GM06990 (cell line): Measurements from ENCODE around the gene BTLA.

Experiments
- DNase-seq: peaks from one replicate; pipeline ENCODE4 v3.0.0-alpha.2; 2011; ENCODE audit not compliant: insufficient read length; ENCODE audit errors: extremely low read depth
- H3K27me3 ChIP-seq: replicated peaks from 2 replicates; pipeline ENCODE4 v1.6.0; 2011; ENCODE audit warnings: low read length; ENCODE audit not compliant: control insufficient read depth, insufficient read depth
- H3K36me3 ChIP-seq: 2 replicates; pipeline ENCODE4 v1.5.1; 2011; ENCODE audit warnings: low read length; ENCODE audit not compliant: control insufficient read depth, insufficient read depth
- H3K4me3 ChIP-seq: replicated peaks from 2 replicates; pipeline ENCODE4 v1.5.1; 2011; ENCODE audit warnings: low read depth, mild to moderate bottlenecking, control low read depth, low read length
- TF ChIP-seq, protein P1 (sequence below): IDR thresholded peaks from 2 replicates; pipeline ENCODE4 v1.5.1; 2011; ENCODE audit warnings: low read length, control low read depth, mild to moderate bottlenecking, inconsistent platforms; ENCODE audit not compliant: insufficient read depth, poor library complexity, severe bottlenecking

The BTLA gene

GRCh38 chr3:112472691-112473090 lies 26.6 kb downstream of the BTLA start:
- Histone ChIP-seq H3K27me3 (no peaks in the 10 kb centered on the region), H3K4me3 (no peak overlapping the region), H3K36me3 (peaks cover 15% of the 10 kb centered on the region)
- no peak for DNase-seq
- TF ChIP-seq, protein P1, sequence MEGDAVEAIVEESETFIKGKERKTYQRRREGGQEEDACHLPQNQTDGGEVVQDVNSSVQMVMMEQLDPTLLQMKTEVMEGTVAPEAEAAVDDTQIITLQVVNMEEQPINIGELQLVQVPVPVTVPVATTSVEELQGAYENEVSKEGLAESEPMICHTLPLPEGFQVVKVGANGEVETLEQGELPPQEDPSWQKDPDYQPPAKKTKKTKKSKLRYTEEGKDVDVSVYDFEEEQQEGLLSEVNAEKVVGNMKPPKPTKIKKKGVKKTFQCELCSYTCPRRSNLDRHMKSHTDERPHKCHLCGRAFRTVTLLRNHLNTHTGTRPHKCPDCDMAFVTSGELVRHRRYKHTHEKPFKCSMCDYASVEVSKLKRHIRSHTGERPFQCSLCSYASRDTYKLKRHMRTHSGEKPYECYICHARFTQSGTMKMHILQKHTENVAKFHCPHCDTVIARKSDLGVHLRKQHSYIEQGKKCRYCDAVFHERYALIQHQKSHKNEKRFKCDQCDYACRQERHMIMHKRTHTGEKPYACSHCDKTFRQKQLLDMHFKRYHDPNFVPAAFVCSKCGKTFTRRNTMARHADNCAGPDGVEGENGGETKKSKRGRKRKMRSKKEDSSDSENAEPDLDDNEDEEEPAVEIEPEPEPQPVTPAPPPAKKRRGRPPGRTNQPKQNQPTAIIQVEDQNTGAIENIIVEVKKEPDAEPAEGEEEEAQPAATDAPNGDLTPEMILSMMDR: no peak

DNA sequence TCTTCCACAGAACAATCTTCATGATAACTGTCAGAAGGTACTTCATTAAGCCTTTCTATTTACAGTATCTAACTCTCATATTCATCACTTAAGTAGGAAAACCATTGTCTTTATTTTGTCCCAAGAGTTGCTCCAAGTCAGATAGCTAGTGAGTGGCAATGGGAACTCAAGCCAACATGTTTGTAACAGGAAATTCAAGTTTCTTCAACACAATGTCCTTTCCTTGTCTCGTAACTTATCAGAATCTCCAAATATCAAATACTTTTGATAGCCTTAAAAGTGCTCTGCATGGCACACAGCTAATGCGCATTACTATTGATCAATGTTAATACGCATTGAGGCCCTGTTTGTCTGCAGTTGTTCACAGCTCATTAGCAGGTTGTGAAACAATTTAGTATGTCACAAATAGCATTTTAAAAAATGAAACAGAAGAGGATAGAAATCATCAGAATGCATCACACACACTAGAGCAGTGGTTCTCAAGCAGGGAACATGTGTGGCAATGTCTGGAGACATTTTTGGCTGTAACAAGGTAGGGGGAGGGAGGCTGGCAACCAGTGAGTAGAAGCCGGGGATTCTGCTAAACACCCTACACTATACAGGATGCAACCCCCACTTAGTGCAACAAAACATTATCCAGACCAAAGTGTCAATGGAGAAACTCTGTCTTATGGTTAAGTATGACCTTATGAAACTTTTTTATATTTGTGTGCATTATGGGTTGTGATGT lies 27.5 kb downstream of the BTLA start:
- no peak for DNase-seq
- H3K4me3 ChIP-seq: no peak overlapping the region

GRCh38 chr3:112470788-112471187 lies 28.5 kb downstream of the BTLA start:
- H3K36me3 ChIP-seq: peaks cover 23% of the 10 kb centered on the region
- TF ChIP-seq, protein P1: no peak
- H3K4me3 ChIP-seq: no peak overlapping the region
- no peaks in the 10 kb centered on the region for H3K27me3 ChIP-seq
- DNase-seq: no peak

More for the DNA sequence above, 27.5 kb downstream of the BTLA start:
- Histone ChIP-seq H3K36me3 (peaks cover 19% of the 10 kb centered on the region), H3K27me3 (no peaks in the 10 kb centered on the region)
- TF ChIP-seq, protein P1: no peak

DNA sequence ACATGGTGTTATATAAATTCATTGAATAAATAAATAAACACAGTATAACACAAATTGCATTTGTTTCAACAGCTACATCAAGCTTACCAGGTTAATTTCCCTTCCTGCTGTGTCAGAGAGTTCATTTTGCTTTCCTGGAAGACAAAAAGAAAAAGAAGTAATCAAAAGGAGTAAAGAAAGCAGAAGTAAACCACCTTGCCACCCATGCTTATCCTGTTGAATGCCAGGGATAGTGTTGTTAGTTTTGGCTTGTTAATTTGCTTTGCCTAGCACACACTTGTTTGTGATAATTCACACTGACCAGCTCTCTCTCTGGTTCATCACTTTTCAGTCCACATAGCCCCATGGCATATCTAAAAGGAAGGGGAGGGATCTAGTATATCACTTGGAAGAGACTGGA lies 29.6 kb downstream of the BTLA start:
- no peak for DNase-seq
- Histone ChIP-seq H3K4me3 (no peak overlapping the region), H3K36me3 (peaks cover 22% of the 10 kb centered on the region), H3K27me3 (no peaks in the 10 kb centered on the region)
- TF ChIP-seq, protein P1: no peak

DNA sequence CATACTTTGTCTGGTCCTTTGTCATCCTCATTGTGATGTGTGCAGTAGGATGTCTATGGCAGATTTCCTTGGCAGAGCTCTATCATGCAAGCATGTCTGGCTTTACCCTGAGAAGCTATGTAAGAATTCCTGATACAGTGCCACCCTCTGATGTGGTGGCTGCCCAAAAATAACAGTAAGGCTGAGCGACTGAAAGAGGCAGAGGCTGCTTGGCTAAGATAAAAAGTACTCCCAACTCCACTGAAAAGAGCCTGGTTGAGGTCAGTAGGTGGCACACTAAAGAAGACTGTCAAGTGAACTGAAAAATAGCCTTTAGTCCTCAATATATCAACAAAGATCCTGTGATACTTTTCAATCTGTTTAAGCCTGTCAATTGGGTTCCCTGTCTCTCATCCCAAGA lies 31.7 kb downstream of the BTLA start:
- TF ChIP-seq, protein P1: no peak
- Histone ChIP-seq H3K4me3 (no peak overlapping the region), H3K36me3 (peaks cover 18% of the 10 kb centered on the region), H3K27me3 (no peaks in the 10 kb centered on the region)
- no peak for DNase-seq
